Activated CD4-positive, alpha-beta T cell treated with anti-CD3 and anti-CD28 coated beads for 36 hours (primary cell): ENCODE measurements around the gene ZNF557. TPM values are rescaled to one million over a fixed set of nuclear protein-coding genes. Genes with fewer than 3 reads are reported as not detected.
"Not testable (repeated sequence)": the region's sequence is repeated elsewhere in the genome, so short reads cannot be mapped to it uniquely, and the experiment has no call there.

Experiments
- ATAC-seq: fragments of 200-7000 bp; cut with Tn5 transposase; one replicate; pipeline ENCODE4 v1.10.0; 2021; ENCODE audit warnings: mild to moderate bottlenecking, moderate library complexity
- CTCF ChIA-PET: fragments of 350-600 bp; sonication (Branson Sonifier 250); formaldehyde crosslinking; loops from one replicate; lab custom pipeline; 2021; ENCODE audit warnings: antibody characterized with exemption; lab: Charles Lee
- POLR2A ChIA-PET: fragments of 350-600 bp; sonication (Branson Sonifier 250); formaldehyde crosslinking; loops from one replicate; lab custom pipeline; 2021; ENCODE audit warnings: antibody characterized with exemption, inconsistent platforms; lab: Charles Lee
- DNase-seq: peaks from one replicate; pipeline ENCODE4 v3.0.0-alpha.2; 2020
- H3K27ac Mint-ChIP-seq: one replicate; pipeline ENCODE4 v1.8.0; 2021; ENCODE audit warnings: mixed read lengths
- H3K27me3 Mint-ChIP-seq: one replicate; pipeline ENCODE4 v1.8.0; 2021; ENCODE audit warnings: mixed read lengths
- H3K36me3 Mint-ChIP-seq: one replicate; pipeline ENCODE4 v1.8.0; 2021; ENCODE audit warnings: low read depth, mixed read lengths
- H3K4me1 Mint-ChIP-seq: one replicate; pipeline ENCODE4 v1.8.0; 2021; ENCODE audit warnings: mixed read lengths
- H3K4me3 Mint-ChIP-seq: one replicate; pipeline ENCODE4 v1.8.0; 2021; ENCODE audit warnings: mild to moderate bottlenecking, moderate library complexity, mixed read lengths
- H3K9me3 Mint-ChIP-seq: one replicate; pipeline ENCODE4 v1.8.0; 2021; ENCODE audit warnings: low read depth, mixed read lengths
- intact Hi-C, 2 experiments: fragments of 100-400 bp; cut with DNase I in 1 of 2; cut with micrococcal nuclease in 1 of 2; formaldehyde crosslinking; loops; one replicate each; pipeline versions ENCODE4 v1.14.2 to v1.15.1; 2022 to 2024; cut with DNase I, micrococcal nuclease
- total RNA-seq, 2 experiments: library from RNA; stranded (reverse); gene quantifications; one replicate each; pipeline ENCODE4 v1.2.3, GENCODE V29; 2021

Gene ZNF557
- total RNA-seq, 2 experiments from 2014 or later = 8.9 to 9.6 TPM

GRCh38 chr19:7056371-7056770 lies 13.1 kb upstream of the ZNF557 start:
- H3K4me1 Mint-ChIP-seq, POLR2A ChIA-PET, H3K27me3 Mint-ChIP-seq, H3K27ac Mint-ChIP-seq, ATAC-seq, H3K9me3 Mint-ChIP-seq, H3K36me3 Mint-ChIP-seq, intact Hi-C loops, CTCF ChIA-PET, DNase-seq, H3K4me3 Mint-ChIP-seq: not testable (repeated sequence)

DNA sequence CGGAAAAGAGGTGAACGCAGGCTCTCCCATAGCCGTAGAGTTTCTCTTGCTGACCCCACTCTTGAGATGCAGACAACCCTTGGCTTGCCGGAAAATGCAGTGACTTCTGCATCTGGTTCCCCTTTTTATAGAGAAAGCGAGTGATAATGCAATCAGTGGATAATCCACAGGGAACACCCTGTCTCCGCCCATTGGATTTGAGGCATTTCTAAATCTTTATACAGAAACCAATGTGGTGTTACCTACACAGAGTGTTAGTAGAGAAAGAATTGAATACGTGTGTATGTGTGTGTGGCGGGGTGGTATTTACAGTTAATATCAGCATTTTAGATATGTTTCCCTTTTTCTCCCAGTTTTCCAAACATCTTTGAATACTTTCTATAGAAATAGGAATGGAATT lies 10.9 kb upstream of the ZNF557 start, which contains the start of gene MBD3L3:
TSS of gene MBD3L3 (minus strand) at position 101 of the 400 bp plus-strand sequence. CDS start at position 30, 71 bp downstream.
- H3K4me3 Mint-ChIP-seq, ATAC-seq, POLR2A ChIA-PET, H3K36me3 Mint-ChIP-seq, CTCF ChIA-PET, H3K4me1 Mint-ChIP-seq, DNase-seq, H3K27me3 Mint-ChIP-seq, intact Hi-C loops, H3K27ac Mint-ChIP-seq, H3K9me3 Mint-ChIP-seq: not testable (repeated sequence)

DNA sequence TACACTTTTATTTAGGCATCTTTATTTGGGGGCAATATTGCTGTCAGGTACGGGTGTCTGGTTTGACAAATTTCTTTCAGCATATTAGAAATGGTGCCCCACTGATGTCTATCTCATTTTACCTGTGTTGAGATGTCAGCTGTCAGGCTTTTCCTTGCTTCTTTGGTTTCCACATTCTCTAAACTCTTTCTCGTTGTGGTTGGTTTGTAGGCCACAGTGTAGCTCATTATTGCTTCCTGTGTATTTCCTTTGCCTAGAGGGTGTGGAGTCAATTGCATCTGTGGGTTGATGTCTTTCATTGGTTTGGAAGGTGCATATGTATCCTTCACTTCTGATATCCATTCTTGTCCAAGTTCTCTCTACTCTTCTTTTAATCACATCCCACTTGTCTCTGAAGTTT lies 9.5 kb upstream of the ZNF557 start:
- H3K36me3 Mint-ChIP-seq, H3K4me1 Mint-ChIP-seq, POLR2A ChIA-PET, intact Hi-C loops, ATAC-seq, H3K4me3 Mint-ChIP-seq, DNase-seq, H3K27me3 Mint-ChIP-seq, CTCF ChIA-PET, H3K27ac Mint-ChIP-seq, H3K9me3 Mint-ChIP-seq: not testable (repeated sequence)

DNA sequence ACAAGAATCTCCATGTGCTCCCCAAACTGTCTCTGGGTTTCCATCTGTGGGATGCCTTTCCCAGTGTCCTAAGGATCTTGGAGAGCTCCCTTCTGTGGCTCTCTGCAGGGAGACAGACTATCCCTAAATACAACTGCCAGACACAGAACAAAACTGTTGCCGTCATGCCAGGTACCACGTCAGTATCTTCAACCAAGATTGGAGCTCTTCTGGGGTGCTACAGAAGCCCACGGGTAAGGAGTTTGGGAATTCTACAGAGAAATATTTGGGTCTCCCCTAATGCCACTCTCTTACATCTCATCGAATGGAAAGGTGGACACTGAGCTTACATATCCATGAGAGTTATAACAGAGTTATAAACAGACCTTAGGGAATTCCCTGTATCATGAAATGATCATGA lies 6.2 kb upstream of the ZNF557 start:
- Mint-ChIP-seq H3K27ac (no peak overlapping the region), H3K9me3 (no peaks in the 10 kb centered on the region), H3K4me3 (no peak overlapping the region), H3K4me1 (no peaks in the 10 kb centered on the region), H3K27me3 (no peaks in the 10 kb centered on the region), H3K36me3 (no peaks in the 10 kb centered on the region)
- no peak for DNase-seq
- ChIA-PET CTCF (interaction anchor here (0.5 to 1.0 kb wide), 2 partner anchors 50 to 1291 kb away, joined by 3 read pairs; no protein-coding TSS in a partner anchor), POLR2A (no interaction called here)
- intact Hi-C loops = no loop called here
- ATAC-seq = peak; percentile 57

DNA sequence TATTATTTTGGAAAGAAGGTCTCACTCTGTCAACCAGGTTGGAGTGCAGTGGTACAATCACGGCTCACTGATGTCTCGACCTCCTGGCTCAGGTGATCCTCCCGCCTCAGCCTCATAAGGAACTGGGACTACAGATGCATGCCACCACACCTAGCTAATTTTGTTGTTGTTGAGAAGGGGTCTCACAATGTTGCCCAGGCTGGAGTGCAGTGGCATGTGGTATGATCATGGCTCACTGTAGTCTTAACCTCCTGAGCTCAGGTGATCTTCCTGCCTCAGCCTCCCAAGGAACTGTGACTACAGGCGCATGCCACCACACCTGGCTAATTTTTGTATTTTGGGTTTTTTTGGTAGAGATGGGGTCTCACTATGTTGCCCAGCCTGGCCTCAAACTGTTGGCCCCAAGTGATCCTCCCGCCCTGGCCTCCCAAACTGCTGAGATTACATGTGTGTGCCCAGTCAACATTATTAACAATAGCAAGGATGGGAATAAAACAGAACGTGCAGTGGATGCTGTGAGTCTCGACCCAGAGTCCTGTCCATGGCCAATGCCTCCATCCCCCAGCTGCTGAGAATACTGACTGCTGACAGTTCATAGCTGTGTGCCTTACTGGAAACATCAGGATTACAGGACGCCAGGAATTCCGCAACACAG lies 5.6 kb upstream of the ZNF557 start:
- ChIA-PET POLR2A (no interaction called here), CTCF (interaction anchor here (0.7 kb wide), 1 partner anchor 56 kb away, joined by 3 read pairs; no protein-coding TSS in a partner anchor)
- peak; percentile 33 for DNase-seq
- H3K4me3 Mint-ChIP-seq = no peak overlapping the region
- peak; percentile 55 for ATAC-seq
- intact Hi-C loops = no loop called here
- H3K27ac Mint-ChIP-seq = no peak overlapping the region
- H3K4me1 Mint-ChIP-seq = peaks cover 2% of the 10 kb centered on the region
- no peaks in the 10 kb centered on the region for H3K27me3 Mint-ChIP-seq
- H3K9me3 Mint-ChIP-seq = no peaks in the 10 kb centered on the region
- H3K36me3 Mint-ChIP-seq = no peaks in the 10 kb centered on the region

DNA sequence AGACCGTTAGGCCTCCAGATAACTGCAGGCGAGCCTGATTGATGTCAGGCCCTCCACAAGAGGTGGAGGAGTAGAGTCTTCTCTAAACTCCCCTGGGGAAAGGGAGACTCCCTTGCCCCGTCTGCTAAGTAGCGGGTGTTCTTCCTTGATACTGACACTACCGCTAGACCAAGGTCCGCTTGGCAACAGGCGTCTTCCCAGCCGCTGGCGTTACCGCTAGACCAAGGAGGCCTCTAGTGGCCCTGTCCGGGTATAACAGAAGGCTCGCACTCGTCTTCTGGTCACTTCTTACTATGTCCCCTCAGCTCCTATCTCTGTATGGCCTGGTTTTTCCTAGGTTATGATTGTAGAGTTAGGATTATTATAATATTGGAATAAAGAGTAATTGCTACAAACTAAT lies 2.4 kb upstream of the ZNF557 start:
- Mint-ChIP-seq H3K36me3 (peaks cover 16% of the 10 kb centered on the region), H3K4me1 (peaks cover 12% of the 10 kb centered on the region)
- intact Hi-C loops, ATAC-seq, H3K9me3 Mint-ChIP-seq, H3K27ac Mint-ChIP-seq, H3K27me3 Mint-ChIP-seq, H3K4me3 Mint-ChIP-seq: not testable (repeated sequence)
- ChIA-PET CTCF (interaction anchor here (0.7 kb wide), 1 partner anchor 208 kb away, joined by 3 read pairs; no protein-coding TSS in a partner anchor), POLR2A (interaction anchor here (0.7 kb wide), 1 partner anchor 554 kb away, joined by 3 read pairs; no protein-coding TSS in a partner anchor)
- peak; percentile 42 for DNase-seq

GRCh38 chr19:7067716-7068115 lies 1.8 kb upstream of the ZNF557 start:
- no peak for DNase-seq
- no peaks in the 10 kb centered on the region for H3K27me3 Mint-ChIP-seq

GRCh38 chr19:7068599-7068998 lies 904 bp upstream of the ZNF557 start:
- Mint-ChIP-seq H3K9me3 (no peaks in the 10 kb centered on the region), H3K27ac (peak overlapping the region; percentile 77), H3K27me3 (no peaks in the 10 kb centered on the region), H3K4me1 (peaks cover 17% of the 10 kb centered on the region), H3K36me3 (peaks cover 27% of the 10 kb centered on the region), H3K4me3 (peak overlapping the region; percentile 90)
- intact Hi-C loops = no loop called here
- POLR2A ChIA-PET = interaction anchor here (0.6 to 1.2 kb wide), 2 partner anchors 31 to 69 kb away, joined by 3 to 8 read pairs; no protein-coding TSS in a partner anchor
- ATAC-seq = no peak
- CTCF ChIA-PET = interaction anchor here (1.8 to 1.9 kb wide), 2 partner anchors 31 to 105 kb away, joined by 6 read pairs; no protein-coding TSS in a partner anchor
- no peak for DNase-seq

More at GRCh38 chr19:7067716-7068115, 1.8 kb upstream of the ZNF557 start:
- Mint-ChIP-seq H3K27ac (no peak overlapping the region), H3K4me1 (peaks cover 16% of the 10 kb centered on the region), H3K36me3 (peaks cover 22% of the 10 kb centered on the region), H3K4me3 (no peak overlapping the region), H3K9me3 (no peaks in the 10 kb centered on the region)
- ChIA-PET CTCF (interaction anchor here (0.7 kb wide), 1 partner anchor 208 kb away, joined by 3 read pairs; no protein-coding TSS in a partner anchor), POLR2A (interaction anchor here (0.7 kb wide), 1 partner anchor 554 kb away, joined by 3 read pairs; no protein-coding TSS in a partner anchor)
- no peak for ATAC-seq
- intact Hi-C loops = no loop called here

DNA sequence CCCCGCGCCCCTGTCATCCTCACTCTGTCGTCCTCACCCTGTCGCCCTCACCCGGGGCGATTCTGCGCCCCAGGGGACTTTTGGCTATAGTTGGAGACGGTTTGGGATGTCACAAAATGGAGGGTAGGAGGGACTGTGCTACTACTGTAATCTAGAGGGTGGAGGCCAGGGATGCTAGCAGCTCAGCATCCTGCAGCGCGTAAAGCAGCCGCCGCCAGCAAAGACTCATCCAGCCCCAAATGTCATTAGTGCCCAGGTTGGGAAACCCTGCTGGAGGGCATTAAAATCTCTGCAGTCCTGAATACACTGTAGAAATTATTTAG lies 362 bp downstream of the ZNF557 start:
- intact Hi-C loops = loop anchor here in 1 of 2 experiments (1.0 kb wide), 2 partner anchors 29 to 303 kb away; partner anchors contain the start of gene SH2D3A
- ChIA-PET POLR2A (interaction anchor here (0.5 to 1.2 kb wide), 3 partner anchors 29 to 275 kb away, joined by 3 to 8 read pairs (median 6); no protein-coding TSS in a partner anchor), CTCF (interaction anchor here (0.5 to 1.9 kb wide), 4 partner anchors 30 to 106 kb away, joined by 3 to 6 read pairs (median 6); no protein-coding TSS in a partner anchor)
- Mint-ChIP-seq H3K36me3 (peaks cover 39% of the 10 kb centered on the region), H3K4me1 (peaks cover 17% of the 10 kb centered on the region), H3K27me3 (no peaks in the 10 kb centered on the region), H3K9me3 (peaks cover 2% of the 10 kb centered on the region), H3K27ac (peak overlapping the region; percentile 77), H3K4me3 (peak overlapping the region; percentile 90)
- ATAC-seq = peak; percentile 24
- no peak for DNase-seq

DNA sequence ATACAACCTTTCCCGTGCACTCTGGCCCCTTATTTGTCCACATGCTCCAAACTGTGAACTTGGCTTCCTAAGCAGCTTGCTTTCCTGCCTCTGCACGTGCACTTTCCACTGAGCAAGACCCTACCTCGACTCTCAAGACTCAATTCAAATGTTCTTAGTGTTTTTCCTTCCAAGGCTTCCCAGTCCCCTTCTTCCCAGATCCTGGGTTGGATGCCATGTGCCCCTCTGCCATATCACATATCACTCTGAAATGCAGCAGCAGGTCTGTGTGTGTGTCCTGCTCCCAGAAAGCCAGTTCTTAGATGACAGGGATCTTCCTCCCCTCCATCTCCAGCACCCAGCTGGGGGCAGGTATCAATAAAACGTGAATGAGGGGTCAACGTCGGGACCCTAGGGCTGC lies 3.0 kb downstream of the ZNF557 start:
- CTCF ChIA-PET = no interaction called here
- no peak for ATAC-seq
- DNase-seq = no peak
- H3K4me3 Mint-ChIP-seq = peak overlapping the region; percentile 6
- no peaks in the 10 kb centered on the region for H3K27me3 Mint-ChIP-seq
- intact Hi-C loops = no loop called here
- peaks cover 11% of the 10 kb centered on the region for H3K9me3 Mint-ChIP-seq
- peaks cover 65% of the 10 kb centered on the region for H3K36me3 Mint-ChIP-seq
- H3K27ac Mint-ChIP-seq = no peak overlapping the region
- peaks cover 17% of the 10 kb centered on the region for H3K4me1 Mint-ChIP-seq
- POLR2A ChIA-PET = no interaction called here

GRCh38 chr19:7074705-7075282 lies 5.3 kb downstream of the ZNF557 start:
- Mint-ChIP-seq H3K9me3 (peaks cover 26% of the 10 kb centered on the region), H3K36me3 (peaks cover 87% of the 10 kb centered on the region), H3K4me3 (no peak overlapping the region), H3K27me3 (no peaks in the 10 kb centered on the region), H3K27ac (no peak overlapping the region), H3K4me1 (peaks cover 13% of the 10 kb centered on the region)
- intact Hi-C loops = no loop called here
- DNase-seq (no peak), ATAC-seq (no peak)
- ChIA-PET CTCF (no interaction called here), POLR2A (no interaction called here)
